H9 (cell line): ENCODE data around the gene DIPK1B. TPM values are rescaled to one million over a fixed set of nuclear protein-coding genes. Genes with fewer than 3 reads are reported as not detected.
A peak's percentile ranks its signal among the peaks of the same experiment; 100 is the strongest.

Source experiments
- DNase-seq: peaks from one replicate; pipeline ENCODE4 v3.0.0-alpha.2; 2017
- H2AFZ ChIP-seq: one replicate; pipeline ENCODE4 v1.6.1; 2013; ENCODE audit warnings: mild to moderate bottlenecking, low read length, control low read depth, moderate library complexity
- H2AK5ac ChIP-seq: 2 replicates; pipeline ENCODE4 v1.6.1; 2013; ENCODE audit warnings: low read length, control low read depth, mixed read lengths; ENCODE audit not compliant: insufficient read length
- H2BK120ac ChIP-seq: one replicate; pipeline ENCODE4 v1.6.1; 2013; ENCODE audit warnings: low read depth, mild to moderate bottlenecking, low read length, control low read depth, inconsistent platforms; ENCODE audit not compliant: poor library complexity, severe bottlenecking
- H2BK12ac ChIP-seq: 2 replicates; pipeline ENCODE4 v1.6.1; 2013; ENCODE audit warnings: low read length, control low read depth, mixed read lengths, low read depth; ENCODE audit not compliant: insufficient read length
- H2BK15ac ChIP-seq: 2 replicates; pipeline ENCODE4 v1.6.1; 2013; ENCODE audit warnings: low read depth, low read length, control low read depth
- H2BK20ac ChIP-seq: one replicate; pipeline ENCODE4 v1.6.1; 2013; ENCODE audit warnings: low read depth, mild to moderate bottlenecking, low read length, control low read depth, inconsistent platforms; ENCODE audit not compliant: poor library complexity, severe bottlenecking
- H2BK5ac ChIP-seq: 2 replicates; pipeline ENCODE4 v1.6.1; 2013; ENCODE audit warnings: low read length, control low read depth, mixed read lengths; ENCODE audit not compliant: insufficient read length
- H3K14ac ChIP-seq: 2 replicates; pipeline ENCODE4 v1.6.1; 2013; ENCODE audit warnings: low read length, control low read depth; ENCODE audit not compliant: insufficient read depth
- H3K18ac ChIP-seq: 2 replicates; pipeline ENCODE4 v1.6.1; 2013; ENCODE audit warnings: low read depth, mild to moderate bottlenecking, mixed read lengths, low read length, control low read depth; ENCODE audit not compliant: insufficient read length
- H3K23ac ChIP-seq: 2 replicates; pipeline ENCODE4 v1.6.1; 2013; ENCODE audit warnings: low read length, control low read depth, mixed read lengths, low read depth; ENCODE audit not compliant: insufficient read length
- H3K23me2 ChIP-seq: 2 replicates; pipeline ENCODE4 v1.6.1; 2013; ENCODE audit warnings: low read depth, mild to moderate bottlenecking, mixed read lengths, low read length, control low read depth; ENCODE audit not compliant: insufficient read length, poor library complexity, severe bottlenecking
- H3K27ac ChIP-seq: 2 replicates; pipeline ENCODE4 v1.5.1; 2013; ENCODE audit warnings: low read length, control low read depth, mixed read lengths, low read depth; ENCODE audit not compliant: insufficient read length
- H3K27me3 ChIP-seq: 2 replicates; pipeline ENCODE4 v1.6.1; 2013; ENCODE audit warnings: low read length, control low read depth, inconsistent platforms; ENCODE audit not compliant: insufficient read depth
- H3K4ac ChIP-seq: 2 replicates; pipeline ENCODE4 v1.6.1; 2013; ENCODE audit warnings: low read depth, mild to moderate bottlenecking, control low read depth, inconsistent platforms, low read length, moderate library complexity
- H3K4me1 ChIP-seq: 2 replicates; pipeline ENCODE4 v1.6.1; 2013; ENCODE audit warnings: low read length, control low read depth, inconsistent platforms; ENCODE audit not compliant: insufficient read depth
- H3K4me2 ChIP-seq: 2 replicates; pipeline ENCODE4 v1.6.1; 2013; ENCODE audit warnings: low read length, control low read depth, mixed read lengths; ENCODE audit not compliant: insufficient read length, insufficient read depth
- H3K56ac ChIP-seq: 2 replicates; pipeline ENCODE4 v1.6.1; 2013; ENCODE audit warnings: low read depth, mild to moderate bottlenecking, mixed read lengths, low read length, control low read depth; ENCODE audit not compliant: insufficient read length
- H3K79me1 ChIP-seq: 2 replicates; pipeline ENCODE4 v1.6.1; 2013; ENCODE audit warnings: low read depth, mild to moderate bottlenecking, moderate library complexity, low read length, control low read depth, inconsistent platforms; ENCODE audit not compliant: insufficient read depth, poor library complexity, severe bottlenecking
- H3K79me2 ChIP-seq: 2 replicates; pipeline ENCODE4 v1.6.1; 2013; ENCODE audit warnings: low read length, control low read depth, inconsistent platforms; ENCODE audit not compliant: insufficient read depth
- H3K9ac ChIP-seq: 2 replicates; pipeline ENCODE4 v1.6.1; 2013; ENCODE audit warnings: low read length, control low read depth, mixed read lengths; ENCODE audit not compliant: insufficient read length; ENCODE audit errors: extremely low read depth
- H3K9me3 ChIP-seq: one replicate; pipeline ENCODE4 v1.6.1; 2013; ENCODE audit warnings: low read depth, low read length, inconsistent platforms; ENCODE audit not compliant: control insufficient read depth
- H3T11ph ChIP-seq: one replicate; pipeline ENCODE4 v1.6.1; 2013; ENCODE audit warnings: mild to moderate bottlenecking, low read length, control low read depth, inconsistent platforms
- H4K20me1 ChIP-seq: one replicate; pipeline ENCODE4 v1.6.1; 2013; ENCODE audit not compliant: control insufficient read depth, insufficient read length, insufficient read depth
- H4K5ac ChIP-seq: 2 replicates; pipeline ENCODE4 v1.6.1; 2013; ENCODE audit warnings: low read depth, mild to moderate bottlenecking, mixed read lengths, low read length, control low read depth; ENCODE audit not compliant: insufficient read length
- H4K8ac ChIP-seq: replicated peaks from 2 replicates; pipeline ENCODE4 v1.6.1; 2013; ENCODE audit warnings: low read length, control low read depth, mixed read lengths, low read depth; ENCODE audit not compliant: insufficient read length
- H4K91ac ChIP-seq: 2 replicates; pipeline ENCODE4 v1.6.1; 2013; ENCODE audit warnings: low read depth, mild to moderate bottlenecking, moderate library complexity, mixed read lengths, low read length, control low read depth; ENCODE audit not compliant: insufficient read length
- H3K27ac Mint-ChIP-seq, 3 experiments: 2 replicates in 2 of 3; 3 replicates in 1 of 3; pipeline ENCODE4 v1.8.0; 2020 to 2021; ENCODE audit warnings: mixed read lengths in 3 of 3, mild to moderate bottlenecking in 1 of 3, moderate library complexity in 1 of 3
- H3K27me3 Mint-ChIP-seq: 2 replicates; pipeline ENCODE4 v1.8.0; 2021; ENCODE audit warnings: low read depth, mild to moderate bottlenecking, moderate library complexity, mixed read lengths
- H3K36me3 Mint-ChIP-seq, 3 experiments: 2 replicates in 2 of 3; 3 replicates in 1 of 3; pipeline ENCODE4 v1.8.0; 2020 to 2021; ENCODE audit warnings: low read depth in 3 of 3, mixed read lengths in 3 of 3; ENCODE audit not compliant: insufficient read depth in 1 of 3
- H3K4me1 Mint-ChIP-seq, 2 experiments: 2 replicates each; pipeline ENCODE4 v1.8.0; 2020; ENCODE audit warnings: mixed read lengths in 2 of 2
- H3K4me3 Mint-ChIP-seq, 2 experiments: 2 replicates in 1 of 2; 3 replicates in 1 of 2; pipeline ENCODE4 v1.8.0; 2020 to 2021; ENCODE audit warnings: mild to moderate bottlenecking in 2 of 2, mixed read lengths in 2 of 2, moderate library complexity in 1 of 2
- H3K9me3 Mint-ChIP-seq, 2 experiments: 2 replicates in 1 of 2; 3 replicates in 1 of 2; pipeline ENCODE4 v1.8.0; 2020; ENCODE audit warnings: mild to moderate bottlenecking in 2 of 2, mixed read lengths in 2 of 2, moderate library complexity in 1 of 2
- WGBS: extraction: QIAGEN DNeasy Blood & Tissue Kit; methylation state at CpG from one replicate; pipeline ENCODE4 v1.1.7; 2013; ENCODE audit warnings: missing lambda C conversion rate, low lambda C conversion rate, mixed read lengths; ENCODE audit not compliant: insufficient read length; ENCODE audit errors: extremely low coverage; 5-methylcytosine and 5-hydroxymethylcytosine counted together
- total RNA-seq: library from RNA; stranded (reverse); gene quantifications from 2 replicates; pipeline ENCODE4 v1.2.1, GENCODE V29; 2021
- TF ChIP-seq, protein P1 (sequence below): fragments of 200-600 bp; sonication (generic); conservative IDR thresholded peaks from 3 replicates; pipeline ENCODE4 v1.8.0; 2021; ENCODE audit warnings: antibody characterized with exemption, mild to moderate bottlenecking

The DIPK1B gene
- total RNA-seq, 1 experiment from 2014 or later, result 40.3 TPM

DNA sequence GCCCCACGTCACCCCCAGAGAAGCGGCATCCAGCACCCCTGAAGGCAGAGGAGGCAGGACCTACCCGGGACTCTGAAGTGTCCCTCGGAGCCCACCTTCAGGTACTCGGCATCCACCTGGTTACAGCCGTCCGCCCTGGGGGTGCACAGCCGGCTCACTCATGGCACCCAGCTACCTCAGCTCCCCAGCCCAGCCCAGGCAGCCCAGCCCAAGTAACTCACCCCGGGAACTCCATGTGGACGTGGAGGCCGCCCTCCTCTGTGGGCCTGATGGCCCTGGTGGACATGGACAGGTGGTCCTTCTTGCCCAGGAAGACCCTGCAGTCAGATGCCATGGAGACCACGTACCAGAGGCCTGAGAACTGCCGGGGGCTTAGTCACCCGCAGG lies 51.3 kb downstream of the DIPK1B start:
- Histone ChIP-seq H4K91ac (no peak overlapping the region), H3K9ac (no peak overlapping the region), H4K8ac (no peak overlapping the region), H2BK12ac (no peak overlapping the region), H2AFZ (no peak overlapping the region), H3K23me2 (no peaks in the 10 kb centered on the region), H3K56ac (no peak overlapping the region), H2BK5ac (no peak overlapping the region), H4K5ac (no peak overlapping the region), H3K4me2 (no peak overlapping the region), H3T11ph (no peak overlapping the region), H3K4ac (no peak overlapping the region), H2BK15ac (no peak overlapping the region), H3K9me3 (no peaks in the 10 kb centered on the region), H4K20me1 (no peaks in the 10 kb centered on the region), H3K4me1 (no peaks in the 10 kb centered on the region), H3K23ac (no peak overlapping the region), H3K18ac (no peak overlapping the region), H2AK5ac (no peak overlapping the region), H2BK120ac (no peak overlapping the region), H3K79me2 (no peaks in the 10 kb centered on the region), H3K14ac (no peak overlapping the region), H3K27ac (no peak overlapping the region), H3K27me3 (no peaks in the 10 kb centered on the region), H2BK20ac (no peak overlapping the region), H3K79me1 (no peaks in the 10 kb centered on the region)
- no peak overlapping the region for H3K27ac Mint-ChIP-seq
- no peaks in the 10 kb centered on the region; a peak in 1 of 7 replicates for H3K36me3 Mint-ChIP-seq
- H3K4me1 Mint-ChIP-seq, result peaks cover 15 to 28% of the 10 kb centered on the region in 2 experiments
- DNase-seq, result peak; percentile 41
- H3K27me3 Mint-ChIP-seq, result peaks cover 18% of the 10 kb centered on the region
- TF ChIP-seq, protein P1, sequence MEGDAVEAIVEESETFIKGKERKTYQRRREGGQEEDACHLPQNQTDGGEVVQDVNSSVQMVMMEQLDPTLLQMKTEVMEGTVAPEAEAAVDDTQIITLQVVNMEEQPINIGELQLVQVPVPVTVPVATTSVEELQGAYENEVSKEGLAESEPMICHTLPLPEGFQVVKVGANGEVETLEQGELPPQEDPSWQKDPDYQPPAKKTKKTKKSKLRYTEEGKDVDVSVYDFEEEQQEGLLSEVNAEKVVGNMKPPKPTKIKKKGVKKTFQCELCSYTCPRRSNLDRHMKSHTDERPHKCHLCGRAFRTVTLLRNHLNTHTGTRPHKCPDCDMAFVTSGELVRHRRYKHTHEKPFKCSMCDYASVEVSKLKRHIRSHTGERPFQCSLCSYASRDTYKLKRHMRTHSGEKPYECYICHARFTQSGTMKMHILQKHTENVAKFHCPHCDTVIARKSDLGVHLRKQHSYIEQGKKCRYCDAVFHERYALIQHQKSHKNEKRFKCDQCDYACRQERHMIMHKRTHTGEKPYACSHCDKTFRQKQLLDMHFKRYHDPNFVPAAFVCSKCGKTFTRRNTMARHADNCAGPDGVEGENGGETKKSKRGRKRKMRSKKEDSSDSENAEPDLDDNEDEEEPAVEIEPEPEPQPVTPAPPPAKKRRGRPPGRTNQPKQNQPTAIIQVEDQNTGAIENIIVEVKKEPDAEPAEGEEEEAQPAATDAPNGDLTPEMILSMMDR, result no peak
- peaks cover 0 to 5% of the 10 kb centered on the region in 2 experiments; a peak in 1 of 5 replicates for H3K9me3 Mint-ChIP-seq
- H3K4me3 Mint-ChIP-seq, result no peak overlapping the region
- WGBS, result no CpG with 5 or more reads among the region's 14 CpGs
